Esophagus squamous epithelium (tissue), 4 donors: ENCODE data around the gene GABRR1.

ENCODE experiments used
- POLR2A ChIP-seq, 4 donors: fragments of 450-650 bp; IDR thresholded peaks; one replicate each; pipeline ENCODE4 v1.6.1; 2017; ENCODE audit warnings: antibody characterized with exemption in 4 of 4, mild to moderate bottlenecking in 4 of 4, moderate library complexity in 3 of 4
- TF ChIP-seq, protein P1 (sequence below), 6 experiments: fragments of 450-650 bp in 4 of 6; fragments of 200-600 bp in 2 of 6; sonication (generic) in 2 of 6; IDR thresholded peaks; one replicate each; pipeline ENCODE4 v1.5.1; 2016 to 2019; ENCODE audit warnings: antibody characterized with exemption in 6 of 6, mild to moderate bottlenecking in 4 of 6, moderate library complexity in 4 of 6

DNA sequence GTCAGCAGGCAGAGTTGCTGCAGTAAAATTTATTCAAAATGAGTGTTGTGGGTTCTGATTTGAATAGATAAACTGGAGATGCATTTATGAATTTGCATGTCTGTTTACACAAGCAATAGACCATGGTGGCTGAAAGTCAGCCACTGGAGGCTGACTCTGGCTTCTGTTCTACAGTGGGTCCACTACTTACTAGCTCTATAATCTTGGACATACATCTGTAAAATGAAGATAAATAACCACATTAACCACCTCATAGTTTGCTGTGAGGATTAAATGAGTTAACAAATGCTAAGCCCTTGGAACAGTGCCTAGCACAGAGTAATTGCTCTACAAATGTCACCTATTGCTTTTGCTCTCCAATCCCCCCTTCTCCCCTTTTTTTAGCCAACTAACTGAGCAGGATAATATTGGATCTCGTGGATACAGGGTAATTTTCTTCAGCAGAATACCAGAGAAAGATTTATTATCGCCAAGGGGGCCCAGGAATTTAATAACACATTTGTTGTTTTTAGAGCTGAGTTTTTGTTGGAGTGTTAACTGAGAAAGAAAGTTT is 72.7 kb downstream of the GABRR1 start:
- TF ChIP-seq, protein P1, sequence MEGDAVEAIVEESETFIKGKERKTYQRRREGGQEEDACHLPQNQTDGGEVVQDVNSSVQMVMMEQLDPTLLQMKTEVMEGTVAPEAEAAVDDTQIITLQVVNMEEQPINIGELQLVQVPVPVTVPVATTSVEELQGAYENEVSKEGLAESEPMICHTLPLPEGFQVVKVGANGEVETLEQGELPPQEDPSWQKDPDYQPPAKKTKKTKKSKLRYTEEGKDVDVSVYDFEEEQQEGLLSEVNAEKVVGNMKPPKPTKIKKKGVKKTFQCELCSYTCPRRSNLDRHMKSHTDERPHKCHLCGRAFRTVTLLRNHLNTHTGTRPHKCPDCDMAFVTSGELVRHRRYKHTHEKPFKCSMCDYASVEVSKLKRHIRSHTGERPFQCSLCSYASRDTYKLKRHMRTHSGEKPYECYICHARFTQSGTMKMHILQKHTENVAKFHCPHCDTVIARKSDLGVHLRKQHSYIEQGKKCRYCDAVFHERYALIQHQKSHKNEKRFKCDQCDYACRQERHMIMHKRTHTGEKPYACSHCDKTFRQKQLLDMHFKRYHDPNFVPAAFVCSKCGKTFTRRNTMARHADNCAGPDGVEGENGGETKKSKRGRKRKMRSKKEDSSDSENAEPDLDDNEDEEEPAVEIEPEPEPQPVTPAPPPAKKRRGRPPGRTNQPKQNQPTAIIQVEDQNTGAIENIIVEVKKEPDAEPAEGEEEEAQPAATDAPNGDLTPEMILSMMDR (IDR thresholded peaks at IDR 0.05) = no peak
- TF ChIP-seq POLR2A (IDR thresholded peaks at IDR 0.05) = no peak
